ENCODE data around the gene TTC3.

DNA sequence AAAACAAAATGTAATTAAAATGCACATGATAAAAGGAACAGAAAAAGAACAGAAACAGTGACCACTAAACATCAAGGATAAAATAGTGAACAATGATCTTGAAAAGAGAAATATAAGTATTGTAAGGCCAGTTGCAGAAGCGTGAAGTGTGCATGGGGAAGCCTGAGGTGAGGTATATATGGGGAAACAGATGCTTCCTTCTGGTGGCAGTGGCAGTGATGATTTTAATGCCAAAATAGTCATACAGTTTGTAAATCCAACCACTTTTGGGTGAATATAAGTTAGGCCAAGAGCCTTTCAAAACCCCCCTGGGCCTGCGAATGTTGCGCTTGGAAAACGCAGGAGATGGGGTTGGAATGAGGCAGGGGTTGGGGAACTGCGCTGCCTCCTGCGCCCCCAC is 27.3 kb downstream of the TTC3 start:
- TF ChIP-seq POLR2A (IDR thresholded peaks at IDR 0.05) = no peak
- TF ChIP-seq, protein P1, sequence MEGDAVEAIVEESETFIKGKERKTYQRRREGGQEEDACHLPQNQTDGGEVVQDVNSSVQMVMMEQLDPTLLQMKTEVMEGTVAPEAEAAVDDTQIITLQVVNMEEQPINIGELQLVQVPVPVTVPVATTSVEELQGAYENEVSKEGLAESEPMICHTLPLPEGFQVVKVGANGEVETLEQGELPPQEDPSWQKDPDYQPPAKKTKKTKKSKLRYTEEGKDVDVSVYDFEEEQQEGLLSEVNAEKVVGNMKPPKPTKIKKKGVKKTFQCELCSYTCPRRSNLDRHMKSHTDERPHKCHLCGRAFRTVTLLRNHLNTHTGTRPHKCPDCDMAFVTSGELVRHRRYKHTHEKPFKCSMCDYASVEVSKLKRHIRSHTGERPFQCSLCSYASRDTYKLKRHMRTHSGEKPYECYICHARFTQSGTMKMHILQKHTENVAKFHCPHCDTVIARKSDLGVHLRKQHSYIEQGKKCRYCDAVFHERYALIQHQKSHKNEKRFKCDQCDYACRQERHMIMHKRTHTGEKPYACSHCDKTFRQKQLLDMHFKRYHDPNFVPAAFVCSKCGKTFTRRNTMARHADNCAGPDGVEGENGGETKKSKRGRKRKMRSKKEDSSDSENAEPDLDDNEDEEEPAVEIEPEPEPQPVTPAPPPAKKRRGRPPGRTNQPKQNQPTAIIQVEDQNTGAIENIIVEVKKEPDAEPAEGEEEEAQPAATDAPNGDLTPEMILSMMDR (IDR thresholded peaks at IDR 0.05) = no peak
